Measurements from ENCODE around the gene INSYN2B.

The INSYN2B gene

GRCh38 chr5:169840405-169840804, 139.9 kb downstream of the INSYN2B start:
- no peak overlapping the region for H2BK15ac ChIP-seq (ENCODE audit: low read length)
- no peak overlapping the region for H3K23ac ChIP-seq (ENCODE audit: low read depth, low read length, poor library complexity)
- no peak overlapping the region for H2BK5ac ChIP-seq (ENCODE audit: low read length)
- DNase-seq (ENCODE audit: low spot score): no peak
- H3K36me3 ChIP-seq (replicated peaks in 1 of 2; ENCODE audit: control insufficient read depth in 2 of 2, insufficient read depth in 2 of 2, low read length in 2 of 2): no peaks in the 10 kb centered on the region
- H2BK120ac ChIP-seq (ENCODE audit: low read depth, low read length): no peak overlapping the region
- WGBS, 2 donors (ENCODE audit: extremely low coverage in 2 of 2, insufficient read length in 2 of 2, insufficient replicate concordance in 1 of 2): 100% methylated on average over 2 of the region's 3 CpGs; no CpG with 5 or more reads in 1 of the 2 donors
- H4K8ac ChIP-seq (ENCODE audit: low read depth, low read length): no peak overlapping the region
- no peak overlapping the region for H3K4me3 ChIP-seq (ENCODE audit: low read length in 2 of 2)
- H3K18ac ChIP-seq (ENCODE audit: low read length): no peak overlapping the region
- H3K4ac ChIP-seq (ENCODE audit: low read length): no peak overlapping the region
- no peak overlapping the region for H2BK12ac ChIP-seq (ENCODE audit: low read length)
- no peaks in the 10 kb centered on the region for H3K9me3 ChIP-seq (replicated peaks in 1 of 2; ENCODE audit: control insufficient read depth in 2 of 2, insufficient read depth in 1 of 2, low read depth in 1 of 2, low read length in 2 of 2)
- no peaks in the 10 kb centered on the region for H3K4me1 ChIP-seq (ENCODE audit: control insufficient read depth in 2 of 2, insufficient read depth in 1 of 2, low read depth in 1 of 2, low read length in 2 of 2)
- H3K27me3 ChIP-seq (ENCODE audit: control insufficient read depth in 3 of 3, insufficient read depth in 3 of 3, low read depth in 1 of 3, low read length in 3 of 3): no peaks in the 10 kb centered on the region
- H3K9ac ChIP-seq (ENCODE audit: low read depth, low read length, poor library complexity): no peak overlapping the region
- no peak overlapping the region for H2AFZ ChIP-seq (ENCODE audit: low read length)
- no peak overlapping the region for H4K91ac ChIP-seq (ENCODE audit: low read depth, low read length, poor library complexity)
- H3K4me2 ChIP-seq (ENCODE audit: insufficient read depth, low read length, poor library complexity, severe bottlenecking): no peak overlapping the region
- H3K27ac ChIP-seq (replicated peaks; ENCODE audit: low read length): no peak overlapping the region
- no peak overlapping the region for H3K14ac ChIP-seq (ENCODE audit: low read length)
- H2AK5ac ChIP-seq (ENCODE audit: low read depth, low read length): no peak overlapping the region
- H3K79me1 ChIP-seq (ENCODE audit: low read depth, low read length): no peaks in the 10 kb centered on the region

GRCh38 chr5:169838688-169839087, 141.6 kb downstream of the INSYN2B start:
- H3K9ac ChIP-seq (ENCODE audit: low read depth, low read length, poor library complexity): no peak overlapping the region
- no peak overlapping the region for H3K14ac ChIP-seq (ENCODE audit: low read length)
- H3K36me3 ChIP-seq (replicated peaks in 1 of 2; ENCODE audit: control insufficient read depth in 2 of 2, insufficient read depth in 2 of 2, low read length in 2 of 2): no peaks in the 10 kb centered on the region
- no peak overlapping the region for H2BK120ac ChIP-seq (ENCODE audit: low read depth, low read length)
- no peak overlapping the region for H3K23ac ChIP-seq (ENCODE audit: low read depth, low read length, poor library complexity)
- H3K79me1 ChIP-seq (ENCODE audit: low read depth, low read length): no peaks in the 10 kb centered on the region
- H2AFZ ChIP-seq (ENCODE audit: low read length): no peak overlapping the region
- H3K9me3 ChIP-seq (replicated peaks in 1 of 2; ENCODE audit: control insufficient read depth in 2 of 2, insufficient read depth in 1 of 2, low read depth in 1 of 2, low read length in 2 of 2): no peaks in the 10 kb centered on the region
- DNase-seq (ENCODE audit: low spot score): no peak
- no peak overlapping the region for H3K4me3 ChIP-seq (ENCODE audit: low read length in 2 of 2)
- no peak overlapping the region for H2BK12ac ChIP-seq (ENCODE audit: low read length)
- no peak overlapping the region for H2AK5ac ChIP-seq (ENCODE audit: low read depth, low read length)
- no peak overlapping the region for H2BK15ac ChIP-seq (ENCODE audit: low read length)
- no peak overlapping the region for H4K91ac ChIP-seq (ENCODE audit: low read depth, low read length, poor library complexity)
- no peak overlapping the region for H3K4me2 ChIP-seq (ENCODE audit: insufficient read depth, low read length, poor library complexity, severe bottlenecking)
- H4K8ac ChIP-seq (ENCODE audit: low read depth, low read length): no peak overlapping the region
- no peak overlapping the region for H3K4ac ChIP-seq (ENCODE audit: low read length)
- no CpG with 5 or more reads among the region's 3 CpGs for WGBS, 2 donors (ENCODE audit: extremely low coverage in 2 of 2, insufficient read length in 2 of 2, insufficient replicate concordance in 1 of 2)
- H3K27me3 ChIP-seq (ENCODE audit: control insufficient read depth in 3 of 3, insufficient read depth in 3 of 3, low read depth in 1 of 3, low read length in 3 of 3): no peaks in the 10 kb centered on the region
- no peak overlapping the region for H2BK5ac ChIP-seq (ENCODE audit: low read length)
- H3K18ac ChIP-seq (ENCODE audit: low read length): no peak overlapping the region
- H3K4me1 ChIP-seq (ENCODE audit: control insufficient read depth in 2 of 2, insufficient read depth in 1 of 2, low read depth in 1 of 2, low read length in 2 of 2): peaks cover 0 to 2% of the 10 kb centered on the region in 2 donors
- H3K27ac ChIP-seq (replicated peaks; ENCODE audit: low read length): no peak overlapping the region

- Histone ChIP-seq H3K23ac (ENCODE audit: low read depth, low read length, poor library complexity) (no peak overlapping the region), H3K4me1 (ENCODE audit: control insufficient read depth in 2 of 2, insufficient read depth in 1 of 2, low read depth in 1 of 2, low read length in 2 of 2) (peaks cover 0 to 4% of the 10 kb centered on the region in 2 donors), H3K4me2 (ENCODE audit: insufficient read depth, low read length, poor library complexity, severe bottlenecking) (no peak overlapping the region), H4K91ac (ENCODE audit: low read depth, low read length, poor library complexity) (no peak overlapping the region), H2BK15ac (ENCODE audit: low read length) (no peak overlapping the region), H3K4me3 (ENCODE audit: low read length in 2 of 2) (no peak overlapping the region), H3K36me3 (replicated peaks in 1 of 2; ENCODE audit: control insufficient read depth in 2 of 2, insufficient read depth in 2 of 2, low read length in 2 of 2) (no peaks in the 10 kb centered on the region), H4K8ac (ENCODE audit: low read depth, low read length) (no peak overlapping the region), H2BK120ac (ENCODE audit: low read depth, low read length) (no peak overlapping the region), H2BK5ac (ENCODE audit: low read length) (no peak overlapping the region), H3K18ac (ENCODE audit: low read length) (no peak overlapping the region), H3K27me3 (ENCODE audit: control insufficient read depth in 3 of 3, insufficient read depth in 3 of 3, low read depth in 1 of 3, low read length in 3 of 3) (no peaks in the 10 kb centered on the region), H2BK12ac (ENCODE audit: low read length) (no peak overlapping the region), H3K9ac (ENCODE audit: low read depth, low read length, poor library complexity) (no peak overlapping the region), H3K27ac (replicated peaks; ENCODE audit: low read length) (no peak overlapping the region), H3K4ac (ENCODE audit: low read length) (no peak overlapping the region), H3K14ac (ENCODE audit: low read length) (no peak overlapping the region), H3K79me1 (ENCODE audit: low read depth, low read length) (no peaks in the 10 kb centered on the region), H2AFZ (ENCODE audit: low read length) (no peak overlapping the region), H2AK5ac (ENCODE audit: low read depth, low read length) (no peak overlapping the region), H3K9me3 (replicated peaks in 1 of 2; ENCODE audit: control insufficient read depth in 2 of 2, insufficient read depth in 1 of 2, low read depth in 1 of 2, low read length in 2 of 2) (no peaks in the 10 kb centered on the region)
- DNase-seq (ENCODE audit: low spot score): no peak
Measured at GRCh38 chr5:169837686-169838085, 142.6 kb downstream of the INSYN2B start.

- Histone ChIP-seq H3K23ac (ENCODE audit: low read depth, low read length, poor library complexity) (no peak overlapping the region), H3K4me3 (ENCODE audit: low read length in 2 of 2) (no peak overlapping the region), H3K4me1 (ENCODE audit: control insufficient read depth in 2 of 2, insufficient read depth in 1 of 2, low read depth in 1 of 2, low read length in 2 of 2) (peaks cover 0 to 4% of the 10 kb centered on the region in 2 donors), H3K27ac (replicated peaks; ENCODE audit: low read length) (no peak overlapping the region), H2AFZ (ENCODE audit: low read length) (no peak overlapping the region), H2BK5ac (ENCODE audit: low read length) (no peak overlapping the region), H3K14ac (ENCODE audit: low read length) (no peak overlapping the region), H3K9me3 (replicated peaks in 1 of 2; ENCODE audit: control insufficient read depth in 2 of 2, insufficient read depth in 1 of 2, low read depth in 1 of 2, low read length in 2 of 2) (no peaks in the 10 kb centered on the region), H3K36me3 (replicated peaks in 1 of 2; ENCODE audit: control insufficient read depth in 2 of 2, insufficient read depth in 2 of 2, low read length in 2 of 2) (no peaks in the 10 kb centered on the region), H2AK5ac (ENCODE audit: low read depth, low read length) (no peak overlapping the region), H3K27me3 (ENCODE audit: control insufficient read depth in 3 of 3, insufficient read depth in 3 of 3, low read depth in 1 of 3, low read length in 3 of 3) (no peaks in the 10 kb centered on the region), H2BK12ac (ENCODE audit: low read length) (no peak overlapping the region), H4K8ac (ENCODE audit: low read depth, low read length) (no peak overlapping the region), H2BK120ac (ENCODE audit: low read depth, low read length) (no peak overlapping the region), H4K91ac (ENCODE audit: low read depth, low read length, poor library complexity) (no peak overlapping the region), H3K4me2 (ENCODE audit: insufficient read depth, low read length, poor library complexity, severe bottlenecking) (no peak overlapping the region), H3K9ac (ENCODE audit: low read depth, low read length, poor library complexity) (no peak overlapping the region), H2BK15ac (ENCODE audit: low read length) (no peak overlapping the region), H3K18ac (ENCODE audit: low read length) (no peak overlapping the region), H3K79me1 (ENCODE audit: low read depth, low read length) (no peaks in the 10 kb centered on the region), H3K4ac (ENCODE audit: low read length) (no peak overlapping the region)
- no CpG with 5 or more reads among the region's 3 CpGs for WGBS, 2 donors (ENCODE audit: extremely low coverage in 2 of 2, insufficient read length in 2 of 2, insufficient replicate concordance in 1 of 2)
- no peak for DNase-seq (ENCODE audit: low spot score)
Measured at GRCh38 chr5:169836835-169837536, 143.3 kb downstream of the INSYN2B start.

Measured in neuronal stem cell (in vitro differentiated cells).